HEK293 (cell line): ENCODE measurements around the gene CLMN.

Source experiments
- ZNF169 ChIP-seq: fragments of 450-650 bp; formaldehyde crosslinking; IDR thresholded peaks from 2 replicates; pipeline ENCODE4 v1.5.1; 2016; ENCODE audit warnings: missing biosample characterization, missing genetic modification characterization
- ZNF24 ChIP-seq: fragments of 450-650 bp; formaldehyde crosslinking; IDR thresholded peaks from 2 replicates; pipeline ENCODE4 v1.5.1; 2016; ENCODE audit warnings: missing biosample characterization, missing genetic modification characterization
- ZNF623 ChIP-seq: fragments of 450-650 bp; formaldehyde crosslinking; IDR thresholded peaks from 2 replicates; pipeline ENCODE4 v1.5.1; 2016; ENCODE audit warnings: missing biosample characterization, missing genetic modification characterization
- TF ChIP-seq, protein P1 (sequence below): fragments of 450-650 bp; formaldehyde crosslinking; IDR thresholded peaks from 2 replicates; pipeline ENCODE4 v1.5.1; 2016; ENCODE audit warnings: missing biosample characterization, missing genetic modification characterization
- TF ChIP-seq, protein P2 (sequence below): fragments of 450-650 bp; formaldehyde crosslinking; IDR thresholded peaks from 2 replicates; pipeline ENCODE4 v1.5.1; 2017; ENCODE audit warnings: missing biosample characterization, mild to moderate bottlenecking, missing genetic modification characterization, moderate library complexity
- TF ChIP-seq, protein P3 (sequence below): fragments of 450-650 bp; formaldehyde crosslinking; IDR thresholded peaks from 2 replicates; pipeline ENCODE4 v1.5.1; 2016; ENCODE audit warnings: missing biosample characterization, missing genetic modification characterization, low read depth

DNA sequence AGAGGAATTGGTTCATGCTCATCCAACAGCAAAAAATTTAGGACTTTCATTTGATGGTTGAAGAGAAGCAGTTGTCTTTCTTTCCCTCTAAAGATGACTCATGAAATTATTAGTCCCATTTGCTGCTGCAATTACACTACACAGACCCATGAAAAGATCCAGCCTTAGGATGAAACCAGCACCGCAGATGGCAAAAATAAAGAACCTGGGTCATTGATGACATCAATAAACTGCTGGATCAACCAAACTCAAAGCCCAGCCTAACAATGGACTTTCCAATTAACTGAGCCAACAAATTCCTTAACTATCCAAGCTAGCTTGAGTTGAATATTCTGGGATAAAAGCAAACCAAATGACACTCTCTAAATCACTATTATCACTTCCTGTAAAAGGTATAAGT, 183.1 kb downstream of the CLMN start:
- TF ChIP-seq, protein P1, sequence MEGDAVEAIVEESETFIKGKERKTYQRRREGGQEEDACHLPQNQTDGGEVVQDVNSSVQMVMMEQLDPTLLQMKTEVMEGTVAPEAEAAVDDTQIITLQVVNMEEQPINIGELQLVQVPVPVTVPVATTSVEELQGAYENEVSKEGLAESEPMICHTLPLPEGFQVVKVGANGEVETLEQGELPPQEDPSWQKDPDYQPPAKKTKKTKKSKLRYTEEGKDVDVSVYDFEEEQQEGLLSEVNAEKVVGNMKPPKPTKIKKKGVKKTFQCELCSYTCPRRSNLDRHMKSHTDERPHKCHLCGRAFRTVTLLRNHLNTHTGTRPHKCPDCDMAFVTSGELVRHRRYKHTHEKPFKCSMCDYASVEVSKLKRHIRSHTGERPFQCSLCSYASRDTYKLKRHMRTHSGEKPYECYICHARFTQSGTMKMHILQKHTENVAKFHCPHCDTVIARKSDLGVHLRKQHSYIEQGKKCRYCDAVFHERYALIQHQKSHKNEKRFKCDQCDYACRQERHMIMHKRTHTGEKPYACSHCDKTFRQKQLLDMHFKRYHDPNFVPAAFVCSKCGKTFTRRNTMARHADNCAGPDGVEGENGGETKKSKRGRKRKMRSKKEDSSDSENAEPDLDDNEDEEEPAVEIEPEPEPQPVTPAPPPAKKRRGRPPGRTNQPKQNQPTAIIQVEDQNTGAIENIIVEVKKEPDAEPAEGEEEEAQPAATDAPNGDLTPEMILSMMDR (tag by site-specific recombination): no peak
- TF ChIP-seq ZNF623 (tag by site-specific recombination) (no peak), ZNF24 (tag by site-specific recombination) (no peak), ZNF169 (tag by site-specific recombination) (no peak)
- TF ChIP-seq, protein P2, sequence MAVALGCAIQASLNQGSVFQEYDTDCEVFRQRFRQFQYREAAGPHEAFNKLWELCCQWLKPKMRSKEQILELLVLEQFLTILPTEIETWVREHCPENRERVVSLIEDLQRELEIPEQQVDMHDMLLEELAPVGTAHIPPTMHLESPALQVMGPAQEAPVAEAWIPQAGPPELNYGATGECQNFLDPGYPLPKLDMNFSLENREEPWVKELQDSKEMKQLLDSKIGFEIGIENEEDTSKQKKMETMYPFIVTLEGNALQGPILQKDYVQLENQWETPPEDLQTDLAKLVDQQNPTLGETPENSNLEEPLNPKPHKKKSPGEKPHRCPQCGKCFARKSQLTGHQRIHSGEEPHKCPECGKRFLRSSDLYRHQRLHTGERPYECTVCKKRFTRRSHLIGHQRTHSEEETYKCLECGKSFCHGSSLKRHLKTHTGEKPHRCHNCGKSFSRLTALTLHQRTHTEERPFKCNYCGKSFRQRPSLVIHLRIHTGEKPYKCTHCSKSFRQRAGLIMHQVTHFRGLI (tag by site-specific recombination): no peak
- TF ChIP-seq, protein P3, sequence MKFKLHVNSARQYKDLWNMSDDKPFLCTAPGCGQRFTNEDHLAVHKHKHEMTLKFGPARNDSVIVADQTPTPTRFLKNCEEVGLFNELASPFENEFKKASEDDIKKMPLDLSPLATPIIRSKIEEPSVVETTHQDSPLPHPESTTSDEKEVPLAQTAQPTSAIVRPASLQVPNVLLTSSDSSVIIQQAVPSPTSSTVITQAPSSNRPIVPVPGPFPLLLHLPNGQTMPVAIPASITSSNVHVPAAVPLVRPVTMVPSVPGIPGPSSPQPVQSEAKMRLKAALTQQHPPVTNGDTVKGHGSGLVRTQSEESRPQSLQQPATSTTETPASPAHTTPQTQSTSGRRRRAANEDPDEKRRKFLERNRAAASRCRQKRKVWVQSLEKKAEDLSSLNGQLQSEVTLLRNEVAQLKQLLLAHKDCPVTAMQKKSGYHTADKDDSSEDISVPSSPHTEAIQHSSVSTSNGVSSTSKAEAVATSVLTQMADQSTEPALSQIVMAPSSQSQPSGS (tag by site-specific recombination): no peak
